Common myeloid progenitor, CD34-positive (primary cell): ENCODE results near the gene AK2.
"Not testable (repeated sequence)": the region's sequence is repeated elsewhere in the genome, so short reads cannot be mapped to it uniquely, and the experiment has no call there.

Experiments used
- CTCF ChIA-PET: fragments of 350-600 bp; sonication (Branson Sonifier 250); formaldehyde crosslinking; loops from one replicate; lab custom pipeline; 2021; ENCODE audit warnings: antibody characterized with exemption; lab: Charles Lee
- POLR2A ChIA-PET: fragments of 350-600 bp; sonication (Branson Sonifier 250); formaldehyde crosslinking; loops from one replicate; lab custom pipeline; 2021; ENCODE audit warnings: antibody characterized with exemption; lab: Charles Lee
- DNase-seq, 3 donors: peaks; one replicate each; pipeline versions ENCODE4 v3.0.0 to v3.0.0-alpha.2; 2013
- H3K27ac ChIP-seq, 2 experiments: 1 replicate in 1 of 2; 2 replicates in 1 of 2; pipeline ENCODE4 v1.7.0; 2013; ENCODE audit warnings: inconsistent platforms in 2 of 2, low read length in 2 of 2, mild to moderate bottlenecking in 2 of 2, low read depth in 1 of 2, moderate library complexity in 1 of 2; ENCODE audit not compliant: severe bottlenecking in 2 of 2, insufficient read depth in 1 of 2, poor library complexity in 1 of 2
- H3K27me3 ChIP-seq, 5 experiments: replicated peaks in 2 of 5; 1 replicate in 3 of 5; 2 replicates in 2 of 5; pipeline versions ENCODE4 v1.6.1 to v1.7.0; 2013; ENCODE audit warnings: low read length in 4 of 5, mild to moderate bottlenecking in 2 of 5, moderate library complexity in 2 of 5, inconsistent platforms in 1 of 5; ENCODE audit not compliant: insufficient read depth in 5 of 5, control insufficient read depth in 4 of 5
- H3K36me3 ChIP-seq, 4 experiments: 1 replicate in 2 of 4; 2 replicates in 2 of 4; pipeline versions ENCODE4 v1.6.1 to v1.7.0; 2013; ENCODE audit warnings: low read length in 3 of 4, control low read depth in 1 of 4, mild to moderate bottlenecking in 1 of 4; ENCODE audit not compliant: control insufficient read depth in 4 of 4, insufficient read depth in 4 of 4
- H3K4me1 ChIP-seq, 4 experiments: 1 replicate in 3 of 4; 2 replicates in 1 of 4; pipeline versions ENCODE4 v1.6.1 to v1.7.1; 2013; ENCODE audit warnings: low read length in 3 of 4, mild to moderate bottlenecking in 3 of 4, control low read depth in 1 of 4, inconsistent platforms in 1 of 4, moderate library complexity in 1 of 4; ENCODE audit not compliant: control insufficient read depth in 4 of 4, insufficient read depth in 4 of 4; ENCODE audit errors: control extremely low read depth in 1 of 4
- H3K4me3 ChIP-seq, 7 experiments: 1 replicate in 4 of 7; 2 replicates in 3 of 7; pipeline versions ENCODE4 v1.5.1 to v1.7.0; 2013; ENCODE audit warnings: mild to moderate bottlenecking in 7 of 7, low read length in 6 of 7, moderate library complexity in 6 of 7, inconsistent platforms in 2 of 7, low read depth in 2 of 7, control low read depth in 1 of 7; ENCODE audit not compliant: insufficient read depth in 4 of 7, control insufficient read depth in 1 of 7; ENCODE audit errors: extremely low read depth in 1 of 7
- H3K9me3 ChIP-seq, 5 experiments: 1 replicate in 4 of 5; 2 replicates in 1 of 5; pipeline versions ENCODE4 v1.6.1 to v1.7.1; 2013; ENCODE audit warnings: low read length in 4 of 5, mild to moderate bottlenecking in 2 of 5, inconsistent platforms in 1 of 5, low read depth in 1 of 5, moderate library complexity in 1 of 5; ENCODE audit not compliant: control insufficient read depth in 4 of 5, insufficient read depth in 2 of 5; ENCODE audit errors: control extremely low read depth in 1 of 5
- WGBS: methylation state at CpG from one replicate; pipeline ENCODE4 v1.1.5; 2013; ENCODE audit not compliant: insufficient coverage; 5-methylcytosine and 5-hydroxymethylcytosine counted together

The AK2 gene

DNA sequence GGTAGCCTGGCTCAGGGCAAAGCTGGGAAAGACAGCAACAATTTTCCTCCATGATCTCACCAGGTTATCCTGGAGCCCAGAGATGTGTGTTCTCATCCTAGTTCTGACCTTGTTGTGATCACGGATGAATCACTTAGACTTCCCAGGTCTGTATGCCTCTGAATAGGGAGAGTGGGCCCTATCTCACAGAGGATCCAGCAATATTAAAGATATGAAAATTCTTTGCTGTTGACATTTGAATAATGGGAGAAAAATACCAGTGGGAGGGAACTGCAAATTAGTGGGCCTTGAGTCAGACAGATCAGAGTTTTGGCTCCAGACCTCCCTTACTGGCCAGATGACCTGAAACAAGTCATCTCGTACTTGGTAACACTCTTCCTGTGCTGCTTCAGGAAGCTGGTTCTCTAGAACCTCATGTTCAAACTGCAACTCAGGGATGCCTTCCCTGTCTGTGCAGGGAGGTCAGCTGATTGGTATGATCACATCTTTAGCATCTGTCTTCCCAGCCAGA is 39.2 kb downstream of the AK2 start:
- no peaks in the 10 kb centered on the region for H3K9me3 ChIP-seq
- DNase-seq = no peak
- peaks cover 0 to under 1% (median 0%) of the 10 kb centered on the region in 4 experiments for H3K36me3 ChIP-seq
- H3K4me1 ChIP-seq = peaks cover 11 to 49% (median 30%) of the 10 kb centered on the region in 4 experiments
- no peaks in the 10 kb centered on the region for H3K27me3 ChIP-seq
- CTCF ChIA-PET = interaction anchor here (0.6 to 1.6 kb wide), 7 partner anchors 8 to 89 kb away, joined by 3 to 6 read pairs (median 4); no protein-coding TSS in a partner anchor
- no peak overlapping the region for H3K27ac ChIP-seq
- 71% methylated on average over 2 of the region's 2 CpGs for whole genome bisulfite sequencing
- POLR2A ChIA-PET = interaction anchor here (1.6 kb wide), 1 partner anchor 33 kb away, joined by 7 read pairs; the partner anchor contains the start of gene RNF19B
- no peak overlapping the region for H3K4me3 ChIP-seq

- H3K27ac ChIP-seq, H3K27me3 ChIP-seq, DNase-seq, H3K9me3 ChIP-seq, H3K36me3 ChIP-seq: not testable (repeated sequence)
- Histone ChIP-seq H3K4me3 (peak overlapping the region in 1 of 7 experiments; percentile 24), H3K4me1 (peaks cover 32 to 80% (median 58%) of the 10 kb centered on the region in 4 experiments)
- ChIA-PET CTCF (interaction anchor here (1.0 to 3.7 kb wide), 10 partner anchors 9 to 59 kb away, joined by 3 to 15 read pairs (median 4); no protein-coding TSS in a partner anchor), POLR2A (interaction anchor here (1.0 to 2.6 kb wide), 3 partner anchors 12 to 41 kb away, joined by 6 to 28 read pairs (median 14); partner anchors contain the start of gene RNF19B)
- WGBS = 94% methylated on average over 6 of the region's 8 CpGs
Measured at GRCh38 chr1:32993324-32993636, 43.4 kb downstream of the AK2 start.

- no peaks in the 10 kb centered on the region for H3K27me3 ChIP-seq
- WGBS = 46% methylated on average over 4 of the region's 7 CpGs
- H3K4me3 ChIP-seq = peak overlapping the region in 2 of 7 experiments; percentile 24 to 41
- H3K27ac ChIP-seq = peak overlapping the region; percentile 4 to 41
- peak; percentile 96 to 99 (median 99) for DNase-seq
- CTCF ChIA-PET = interaction anchor here (0.7 to 3.7 kb wide), 16 partner anchors 8 to 59 kb away, joined by 3 to 15 read pairs (median 3); no protein-coding TSS in a partner anchor
- POLR2A ChIA-PET = interaction anchor here (0.6 to 2.6 kb wide), 8 partner anchors 8 to 358 kb away, joined by 3 to 28 read pairs (median 4); partner anchors contain the start of gene RNF19B
- H3K4me1 ChIP-seq = peaks cover 27 to 79% (median 57%) of the 10 kb centered on the region in 4 experiments
- H3K9me3 ChIP-seq = no peaks in the 10 kb centered on the region
- H3K36me3 ChIP-seq = no peaks in the 10 kb centered on the region
Measured at GRCh38 chr1:32992489-32993323, 44.0 kb downstream of the AK2 start.

DNA sequence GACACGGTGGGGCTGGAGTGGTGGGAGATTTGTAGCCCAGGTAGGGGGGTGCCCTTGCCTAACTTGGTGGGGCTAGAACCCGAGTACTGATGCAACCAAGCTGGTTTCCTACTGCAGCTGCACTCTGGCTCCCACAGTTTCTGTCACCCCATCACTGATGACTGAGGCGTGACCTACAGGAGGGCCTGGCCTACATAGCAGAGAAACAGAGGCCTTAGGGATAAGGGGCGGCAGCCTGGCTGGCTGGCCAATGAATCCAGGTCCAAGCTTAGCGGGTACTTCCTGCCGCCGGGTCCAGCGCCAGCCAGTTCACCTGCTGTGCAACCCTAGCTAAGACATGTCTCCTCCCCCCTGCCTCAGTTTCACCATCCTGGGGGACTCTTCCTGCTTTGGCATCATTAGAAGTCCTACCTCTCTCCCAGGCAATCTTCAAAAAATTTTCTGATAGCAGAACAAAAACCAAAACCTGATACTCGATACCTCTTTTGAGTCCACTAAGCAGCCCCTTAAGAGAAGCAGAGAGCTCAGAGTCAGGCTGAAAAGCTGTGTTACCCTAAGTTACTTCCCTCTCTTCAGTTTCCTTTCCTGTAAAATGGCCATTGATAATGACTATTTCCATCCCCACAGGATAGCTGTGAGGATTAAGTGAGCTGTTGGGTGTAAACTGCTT is 44.7 kb downstream of the AK2 start:
- WGBS = 74% methylated on average over 8 of the region's 9 CpGs
- Histone ChIP-seq H3K27me3 (no peaks in the 10 kb centered on the region), H3K9me3 (no peaks in the 10 kb centered on the region), H3K4me1 (peaks cover 23 to 81% (median 55%) of the 10 kb centered on the region in 4 experiments), H3K4me3 (peak overlapping the region in 3 of 7 experiments; percentile 17 to 41 (median 22)), H3K27ac (peak overlapping the region; percentile 26 to 41), H3K36me3 (no peaks in the 10 kb centered on the region)
- POLR2A ChIA-PET = interaction anchor here (0.6 to 2.6 kb wide), 7 partner anchors 9 to 359 kb away, joined by 3 to 28 read pairs (median 3); partner anchors contain the start of gene RNF19B
- CTCF ChIA-PET = interaction anchor here (0.7 to 3.7 kb wide), 9 partner anchors 10 to 58 kb away, joined by 3 to 15 read pairs (median 3); no protein-coding TSS in a partner anchor
- no peak for DNase-seq

GRCh38 chr1:32991386-32991785 is 45.3 kb downstream of the AK2 start:
- 83% methylated on average over 3 of the region's 5 CpGs for WGBS
- H3K9me3 ChIP-seq = no peaks in the 10 kb centered on the region
- POLR2A ChIA-PET = no interaction called here
- CTCF ChIA-PET = interaction anchor here (1.0 to 3.7 kb wide), 3 partner anchors 10 to 14 kb away, joined by 4 to 15 read pairs (median 12); no protein-coding TSS in a partner anchor
- H3K36me3 ChIP-seq = no peaks in the 10 kb centered on the region
- no peak for DNase-seq
- no peaks in the 10 kb centered on the region for H3K27me3 ChIP-seq
- H3K27ac ChIP-seq = peak overlapping the region in 1 of 2 experiments; percentile 41
- H3K4me1 ChIP-seq = peaks cover 23 to 83% (median 56%) of the 10 kb centered on the region in 4 experiments
- H3K4me3 ChIP-seq = peak overlapping the region in 1 of 7 experiments; percentile 41

- Histone ChIP-seq H3K4me1 (peaks cover 23 to 82% (median 56%) of the 10 kb centered on the region in 4 experiments), H3K4me3 (no peak overlapping the region), H3K27me3 (no peaks in the 10 kb centered on the region), H3K27ac (peak overlapping the region in 1 of 2 experiments; percentile 40), H3K36me3 (no peaks in the 10 kb centered on the region), H3K9me3 (no peaks in the 10 kb centered on the region)
- no peak for DNase-seq
- POLR2A ChIA-PET = no interaction called here
- WGBS = 95% methylated on average over 2 of the region's 5 CpGs
- CTCF ChIA-PET = interaction anchor here (1.1 to 3.7 kb wide), 2 partner anchors 10 kb away, joined by 3 to 15 read pairs; no protein-coding TSS in a partner anchor
Measured at GRCh38 chr1:32990887-32991286, 45.8 kb downstream of the AK2 start.
